Measurements from ENCODE around the gene TTLL6. TPM values are rescaled to one million over a fixed set of nuclear protein-coding genes. Genes with fewer than 3 reads are reported as not detected.

TTLL6 gene
- total and polyA plus RNA-seq, 2 of the 4 experiments (the other 2 are of a cell fraction), result not detected

GRCh38 chr17:48745381-48746275 lies 71.4 kb downstream of the TTLL6 start (continued):
- no peak for TF ChIP-seq MXI1 (IDR thresholded peaks at IDR 0.05; ENCODE audit: borderline replicate concordance, low read depth, low read length)

GRCh38 chr17:48740537-48740936 lies 76.5 kb downstream of the TTLL6 start:
- no peaks in the 10 kb centered on the region for H3K36me3 ChIP-seq (ENCODE audit: control insufficient read depth, insufficient read depth, low read length)
- H4K20me1 ChIP-seq (ENCODE audit: insufficient read depth, low read length), result no peaks in the 10 kb centered on the region
- no peak overlapping the region for H2AK9ac ChIP-seq (replicated peaks; ENCODE audit: low read depth, low read length, poor library complexity)
- no peak overlapping the region for H3K4me2 ChIP-seq (ENCODE audit: low read depth, low read length)
- no peaks in the 10 kb centered on the region for H3K4me1 ChIP-seq (ENCODE audit: control insufficient read depth, insufficient read depth, low read length)
- no peak overlapping the region for H2AK5ac ChIP-seq (ENCODE audit: low read depth, low read length)
- ATAC-seq (ENCODE audit: low read depth), result no peak
- H3K4ac ChIP-seq (ENCODE audit: low read depth, low read length), result no peak overlapping the region
- no peak overlapping the region for H2BK5ac ChIP-seq (ENCODE audit: low read depth, low read length, poor library complexity, severe bottlenecking)
- no TSS peak for BruUV-seq (replicated peaks)
- H2BK120ac ChIP-seq (ENCODE audit: low read depth, low read length), result no peak overlapping the region
- no peak overlapping the region for H4K91ac ChIP-seq (ENCODE audit: insufficient read depth, low read depth, low read length)
- H2BK15ac ChIP-seq (ENCODE audit: low read depth, low read length), result no peak overlapping the region
- no peak for DNase-seq
- no peak overlapping the region for H3K9ac ChIP-seq (ENCODE audit: low read depth, low read length)
- POLR2A ChIA-PET (ENCODE audit: unreplicated experiment), result no interaction called here
- no peak overlapping the region for H3K56ac ChIP-seq (ENCODE audit: extremely low read depth, insufficient read depth, low read length)
- H4K5ac ChIP-seq (ENCODE audit: low read depth, low read length), result no peak overlapping the region
- H2BK20ac ChIP-seq (ENCODE audit: low read depth, low read length), result no peak overlapping the region
- H3K27ac ChIP-seq (ENCODE audit: insufficient read depth, low read length), result no peak overlapping the region
- no peak overlapping the region for H3K14ac ChIP-seq (replicated peaks; ENCODE audit: low read depth, low read length)
- in situ Hi-C loops (cut with MboI; ENCODE audit: low sequenced_read_pairs) (no loop called here), dilution Hi-C loops (cut with HindIII; ENCODE audit: low sequenced_read_pairs, unreplicated experiment) (no loop called here), intact Hi-C loops (cut with micrococcal nuclease) (no loop called here)
- CTCF ChIA-PET, result interaction anchor here (1.2 kb wide), 1 partner anchor 139 kb away, joined by 3 read pairs; no protein-coding TSS in a partner anchor
- H3K27me3 ChIP-seq (ENCODE audit: control insufficient read depth, insufficient read depth, low read length), result peaks cover 91% of the 10 kb centered on the region
- no peaks in the 10 kb centered on the region for H3K9me1 ChIP-seq (ENCODE audit: insufficient read depth, low read length)
- H3K79me1 ChIP-seq (ENCODE audit: low read depth in 1 of 2, low read length in 2 of 2), result no peaks in the 10 kb centered on the region
- no peak overlapping the region for H4K8ac ChIP-seq (ENCODE audit: low read depth in 2 of 2, low read length in 2 of 2)
- no peak overlapping the region for H2AFZ ChIP-seq (replicated peaks; ENCODE audit: low read length, poor library complexity)
- H3K4me3 ChIP-seq (ENCODE audit: insufficient read depth, low read depth, low read length), result no peak overlapping the region
- no peak overlapping the region for H3K23ac ChIP-seq (ENCODE audit: low read depth, low read length)
- peaks cover 9% of the 10 kb centered on the region for H3K9me3 ChIP-seq (ENCODE audit: control insufficient read depth, insufficient read depth, low read length)
- no peak overlapping the region for H3K18ac ChIP-seq (ENCODE audit: low read depth, low read length)
- TF ChIP-seq CTCF (conservative IDR thresholded peaks at IDR 0.05; ENCODE audit: low read depth, low read length) (no peak), RAD21 (IDR thresholded peaks at IDR 0.05; ENCODE audit: low read length) (no peak), NFE2L2 (IDR thresholded peaks at IDR 0.05; ENCODE audit: low read depth, low read length) (no peak), MAFK (IDR thresholded peaks at IDR 0.05; ENCODE audit: low read depth, low read length) (no peak), MAZ (IDR thresholded peaks at IDR 0.05; ENCODE audit: borderline replicate concordance, low read depth, low read length) (no peak), CEBPB (IDR thresholded peaks at IDR 0.05; ENCODE audit: low read depth, low read length) (no peak), FOS (IDR thresholded peaks at IDR 0.05; ENCODE audit: low read depth, low read length) (no peak), RFX5 (IDR thresholded peaks at IDR 0.05; ENCODE audit: low read depth, low read length) (no peak), MXI1 (IDR thresholded peaks at IDR 0.05; ENCODE audit: borderline replicate concordance, low read depth, low read length) (no peak), RCOR1 (IDR thresholded peaks at IDR 0.05; ENCODE audit: insufficient replicate concordance, low read length) (no peak), POLR2A (IDR thresholded peaks at IDR 0.05; ENCODE audit: low read depth, low read length) (no peak), CHD1 (IDR thresholded peaks at IDR 0.05; ENCODE audit: low read depth, low read length) (no peak), SMC3 (IDR thresholded peaks at IDR 0.05; ENCODE audit: low read depth, low read length) (no peak), BHLHE40 (IDR thresholded peaks at IDR 0.05; ENCODE audit: low read depth, low read length) (no peak), ELK1 (IDR thresholded peaks at IDR 0.05; ENCODE audit: borderline replicate concordance, low read depth, low read length) (no peak)
